H1 (cell line): ENCODE measurements around the gene FAM174B. TPM values are rescaled to one million over a fixed set of nuclear protein-coding genes. Genes with fewer than 3 reads are reported as not detected.

Source experiments
- CTCF ChIA-PET: fragments of 300-600 bp; sonication (Branson Sonifier 250); formaldehyde crosslinking; loops from one replicate; lab custom pipeline; 2021; ENCODE audit not compliant: partially characterized antibody; lab: Charles Lee
- POLR2A ChIA-PET: fragments of 300-600 bp; sonication (Branson Sonifier 250); formaldehyde crosslinking; loops from one replicate; lab custom pipeline; 2021; ENCODE audit warnings: inconsistent platforms; ENCODE audit not compliant: partially characterized antibody; lab: Charles Lee
- DNase-seq, 2 experiments: peaks; one replicate each; pipeline versions ENCODE4 v3.0.0 to v3.0.0-alpha.2; 2010 to 2022; ENCODE audit warnings: low spot score in 2 of 2, low read depth in 1 of 2, mixed read lengths in 1 of 2
- FAIRE-seq: peaks from 2 replicates; lab custom pipeline; 2011; peaks lifted over from hg19 to GRCh38; lab: Jason Lieb, UNC
- H2AFZ ChIP-seq: 2 replicates; pipeline ENCODE4 v1.8.1; 2012; ENCODE audit warnings: low read length, inconsistent platforms
- H2AK5ac ChIP-seq: 2 replicates; pipeline ENCODE4 v1.6.1; 2013; ENCODE audit warnings: low read depth, low read length
- H2BK120ac ChIP-seq: replicated peaks from 2 replicates; pipeline ENCODE3; 2013; ENCODE audit warnings: low read depth, low read length, inconsistent platforms
- H2BK12ac ChIP-seq: 2 replicates; pipeline ENCODE4 v1.6.1; 2013; ENCODE audit warnings: low read depth, low read length
- H2BK15ac ChIP-seq: 2 replicates; pipeline ENCODE4 v1.6.1; 2013; ENCODE audit warnings: low read length
- H2BK20ac ChIP-seq: 2 replicates; pipeline ENCODE4 v1.6.1; 2013; ENCODE audit warnings: low read length
- H2BK5ac ChIP-seq: 2 replicates; pipeline ENCODE4 v1.6.1; 2013; ENCODE audit warnings: low read depth, low read length
- H3K14ac ChIP-seq: 2 replicates; pipeline ENCODE4 v1.6.1; 2013; ENCODE audit warnings: inconsistent platforms; ENCODE audit not compliant: insufficient read length
- H3K18ac ChIP-seq: 2 replicates; pipeline ENCODE4 v1.6.1; 2013; ENCODE audit warnings: low read length; ENCODE audit errors: extremely low read depth
- H3K23ac ChIP-seq: 2 replicates; pipeline ENCODE4 v1.6.1; 2013; ENCODE audit warnings: inconsistent platforms; ENCODE audit not compliant: insufficient read length
- H3K23me2 ChIP-seq: 2 replicates; pipeline ENCODE4 v1.6.1; 2013; ENCODE audit warnings: low read depth, low read length
- H3K27ac ChIP-seq: 2 replicates; pipeline ENCODE4 v1.6.1; 2011; ENCODE audit warnings: low read depth, low read length, inconsistent platforms
- H3K27me3 ChIP-seq, 4 experiments: replicated peaks in 1 of 4; 1 replicate in 1 of 4; 2 replicates in 3 of 4; pipeline versions ENCODE4 v1.6.1 to v1.8.1; 2011 to 2013; ENCODE audit warnings: low read length in 3 of 4, mild to moderate bottlenecking in 3 of 4, inconsistent platforms in 2 of 4, mixed read lengths in 2 of 4, moderate library complexity in 1 of 4; ENCODE audit not compliant: control insufficient read depth in 3 of 4, insufficient read depth in 3 of 4; ENCODE audit errors: extremely low read depth in 1 of 4
- H3K36me3 ChIP-seq, 4 experiments: 2 replicates each; pipeline versions ENCODE4 v1.6.1 to v1.8.1; 2011 to 2013; ENCODE audit warnings: mild to moderate bottlenecking in 4 of 4, low read length in 3 of 4, moderate library complexity in 2 of 4, control low read depth in 1 of 4, inconsistent platforms in 1 of 4; ENCODE audit not compliant: insufficient read depth in 4 of 4, control insufficient read depth in 2 of 4
- H3K4ac ChIP-seq: replicated peaks from 2 replicates; pipeline ENCODE3; 2013; ENCODE audit warnings: low read length, low read depth, mixed read lengths, inconsistent platforms; ENCODE audit not compliant: insufficient read length
- H3K4me1 ChIP-seq, 4 experiments: replicated peaks in 1 of 4; 1 replicate in 1 of 4; 2 replicates in 3 of 4; pipeline versions ENCODE4 v1.6.1 to v1.8.1; 2011 to 2013; ENCODE audit warnings: low read length in 3 of 4, inconsistent platforms in 2 of 4, mixed read lengths in 1 of 4; ENCODE audit not compliant: insufficient read depth in 4 of 4, control insufficient read depth in 3 of 4
- H3K4me2 ChIP-seq, 2 experiments: 2 replicates each; pipeline versions ENCODE4 v1.6.1 to v1.8.1; 2011 to 2013; ENCODE audit warnings: low read depth in 2 of 2, low read length in 2 of 2, control low read depth in 1 of 2, inconsistent platforms in 1 of 2, mild to moderate bottlenecking in 1 of 2; ENCODE audit not compliant: insufficient read depth in 1 of 2
- H3K4me3 ChIP-seq, 4 experiments: fragments of 200-600, 300-600 bp in 1 of 4; sonication (generic), shearing (Covaris generic), sonication (Bioruptor Twin) in 1 of 4; 2 replicates each; pipeline versions ENCODE4 v1.5.1 to v1.8.1; 2011 to 2016; ENCODE audit warnings: low read length in 4 of 4, low read depth in 3 of 4, control low read depth in 2 of 4, inconsistent platforms in 2 of 4, mild to moderate bottlenecking in 2 of 4, mixed read lengths in 1 of 4, moderate library complexity in 1 of 4; ENCODE audit not compliant: insufficient read depth in 2 of 4; ENCODE audit errors: extremely low read depth in 1 of 4
- H3K56ac ChIP-seq: replicated peaks from 2 replicates; pipeline ENCODE3; 2013; ENCODE audit warnings: low read depth, mild to moderate bottlenecking, mixed read lengths, low read length, inconsistent platforms; ENCODE audit not compliant: insufficient read length
- H3K79me1 ChIP-seq: 2 replicates; pipeline ENCODE4 v1.6.1; 2013; ENCODE audit warnings: low read depth, low read length, control low read depth
- H3K79me2 ChIP-seq, 2 experiments: 2 replicates each; pipeline versions ENCODE4 v1.6.1 to v1.8.1; 2012 to 2013; ENCODE audit warnings: low read length in 2 of 2, mild to moderate bottlenecking in 2 of 2, inconsistent platforms in 1 of 2; ENCODE audit not compliant: insufficient read depth in 2 of 2, control insufficient read depth in 1 of 2
- H3K9ac ChIP-seq, 4 experiments: replicated peaks in 1 of 4; 1 replicate in 1 of 4; 2 replicates in 3 of 4; pipeline versions ENCODE4 v1.6.1 to v1.8.1; 2011 to 2013; ENCODE audit warnings: low read depth in 3 of 4, low read length in 3 of 4, control low read depth in 2 of 4, mild to moderate bottlenecking in 2 of 4, moderate library complexity in 2 of 4, inconsistent platforms in 1 of 4; ENCODE audit errors: extremely low read depth in 1 of 4
- H3K9me3 ChIP-seq, 2 experiments: 2 replicates each; pipeline versions ENCODE4 v1.6.1 to v1.8.1; 2012 to 2013; ENCODE audit warnings: mild to moderate bottlenecking in 2 of 2, moderate library complexity in 2 of 2, control low read depth in 1 of 2, inconsistent platforms in 1 of 2, low read depth in 1 of 2, low read length in 1 of 2, mixed read lengths in 1 of 2; ENCODE audit not compliant: insufficient read depth in 2 of 2
- H4K20me1 ChIP-seq, 2 experiments: replicated peaks in 1 of 2; 2 replicates each; pipeline versions ENCODE3 to v1.8.1; 2011 to 2013; ENCODE audit warnings: inconsistent platforms in 2 of 2, low read length in 2 of 2, mild to moderate bottlenecking in 1 of 2; ENCODE audit not compliant: insufficient read depth in 2 of 2, control insufficient read depth in 1 of 2
- H4K5ac ChIP-seq: 2 replicates; pipeline ENCODE4 v1.6.1; 2013; ENCODE audit warnings: low read length, low read depth, mixed read lengths, inconsistent platforms; ENCODE audit not compliant: insufficient read length
- H4K8ac ChIP-seq: 2 replicates; pipeline ENCODE4 v1.8.0; 2013; ENCODE audit warnings: mild to moderate bottlenecking, moderate library complexity, low read length, inconsistent platforms; ENCODE audit not compliant: insufficient read depth; ENCODE audit errors: extremely low read depth
- H4K91ac ChIP-seq: replicated peaks from 2 replicates; pipeline ENCODE3; 2013; ENCODE audit warnings: low read length, mixed read lengths, inconsistent platforms; ENCODE audit not compliant: insufficient read length
- ATF2 ChIP-seq: IDR thresholded peaks from 2 replicates; pipeline ENCODE4 v1.6.1; 2012; ENCODE audit warnings: low read length, inconsistent platforms
- CBX5 ChIP-seq: fragments of 300-800, 300-1000 bp; sonication (generic); IDR thresholded peaks from 2 replicates; pipeline ENCODE4 v1.7.1; 2016; ENCODE audit warnings: antibody characterized with exemption, low read length, low read depth
- GABPA ChIP-seq: IDR thresholded peaks from 2 replicates; pipeline ENCODE4 v1.6.1; 2011; ENCODE audit warnings: mild to moderate bottlenecking, low read length, moderate library complexity, borderline replicate concordance; ENCODE audit not compliant: insufficient read depth
- JUND ChIP-seq: IDR thresholded peaks from 2 replicates; pipeline ENCODE4 v1.6.1; 2011; ENCODE audit warnings: mild to moderate bottlenecking, improper control_type of control experiment, low read length
- NANOG ChIP-seq: IDR thresholded peaks from 2 replicates; pipeline ENCODE4 v1.6.1; 2011; ENCODE audit warnings: low read length, low read depth, mild to moderate bottlenecking, inconsistent platforms; ENCODE audit not compliant: insufficient read depth, poor library complexity, severe bottlenecking
- POU5F1 ChIP-seq: IDR thresholded peaks from 2 replicates; pipeline ENCODE4 v1.6.1; 2011; ENCODE audit warnings: low read depth, mild to moderate bottlenecking, low read length, moderate library complexity
- RNF2 ChIP-seq: fragments of 200-900, 300-1000 bp; sonication (generic); IDR thresholded peaks from 2 replicates; pipeline ENCODE4 v1.7.1; 2016; ENCODE audit warnings: borderline replicate concordance, low read depth, mild to moderate bottlenecking, antibody characterized with exemption, low read length; ENCODE audit not compliant: poor library complexity, severe bottlenecking; ENCODE audit errors: missing control alignments
- RXRA ChIP-seq: IDR thresholded peaks from 2 replicates; pipeline ENCODE4 v1.6.1; 2011; ENCODE audit warnings: low read depth, mild to moderate bottlenecking, low read length, moderate library complexity; ENCODE audit not compliant: insufficient read depth
- SIN3A ChIP-seq, 2 experiments: IDR thresholded peaks in 1 of 2; conservative IDR thresholded peaks in 1 of 2; 2 replicates each; pipeline ENCODE4 v1.6.1; 2011 to 2012; ENCODE audit warnings: low read length in 2 of 2, improper control_type of control experiment in 1 of 2, low read depth in 1 of 2, mild to moderate bottlenecking in 1 of 2
- SP2 ChIP-seq: IDR thresholded peaks from 2 replicates; pipeline ENCODE4 v1.6.1; 2012; ENCODE audit warnings: mild to moderate bottlenecking, low read length, inconsistent platforms
- SUZ12 ChIP-seq: fragments of 200-600 bp; sonication (generic); IDR thresholded peaks from 2 replicates; pipeline ENCODE4 v1.6.1; 2012; ENCODE audit warnings: mild to moderate bottlenecking, inconsistent platforms, low read length, moderate library complexity, mixed read lengths
- WGBS, 2 experiments: shearing (Covaris generic) in 1 of 2; methylation state at CpG; one replicate each; pipeline versions ENCODE4 v1.1.6 to v1.1.7; 2013 to 2015; ENCODE audit warnings: low lambda C conversion rate in 2 of 2, mixed read lengths in 2 of 2, inconsistent platforms in 1 of 2, low coverage in 1 of 2, missing lambda C conversion rate in 1 of 2; ENCODE audit not compliant: insufficient replicate concordance in 2 of 2, insufficient coverage in 1 of 2, insufficient read length in 1 of 2; ENCODE audit errors: extremely low coverage in 1 of 2, missing lambda C conversion rate in 1 of 2; 5-methylcytosine and 5-hydroxymethylcytosine counted together
- polyA plus RNA-seq, 7 experiments: library from polyadenylated mRNA; depleted of rRNA in 3 of 7; stranded (reverse) in 5 of 7; unstranded in 2 of 7; fragments of >200 nt in 5 of 7; fragments of 200-250 nt in 2 of 7; gene quantifications; 1 replicate in 5 of 7; 2 replicates in 1 of 7; 4 replicates in 1 of 7; pipeline versions ENCODE4 v1.2.1 to v1.2.3, GENCODE V29; 2011 to 2013; ENCODE audit warnings: missing spikeins in 2 of 7, mixed read lengths in 2 of 7
- total RNA-seq: library from RNA; stranded (reverse); fragmentation: NEBNext Ultra II Directional; extraction: Animal tissue kit (Norgen Biotek cat#: 25700); gene quantifications from 2 replicates; pipeline ENCODE4 v1.2.1, GENCODE V29; 2021

The FAM174B gene
- total and polyA plus RNA-seq, 2 of the 8 experiments (the other 6 are each of a cell fraction or from before 2014, with no cell fraction given), result 9.3 to 35.2 TPM

GRCh38 chr15:92668620-92669019 is 13.0 kb upstream of the FAM174B start:
- H2AK5ac ChIP-seq, result no peak overlapping the region
- H3K9ac ChIP-seq, result no peak overlapping the region
- no peak overlapping the region for H3K4me3 ChIP-seq
- no peaks in the 10 kb centered on the region for H3K79me2 ChIP-seq
- no peak for FAIRE-seq
- no peak overlapping the region for H2AFZ ChIP-seq
- H3K56ac ChIP-seq, result no peak overlapping the region
- no peaks in the 10 kb centered on the region; the same call in 1 of the 2 replicates for H3K23me2 ChIP-seq
- peak overlapping the region; percentile 27 for H3K4ac ChIP-seq
- no peak overlapping the region for H4K5ac ChIP-seq
- DNase-seq, result no peak
- POLR2A ChIA-PET, result interaction anchor here (0.6 to 1.4 kb wide), 3 partner anchors 10 to 330 kb away, joined by 3 to 5 read pairs (median 3); no protein-coding TSS in a partner anchor
- H2BK12ac ChIP-seq, result no peak overlapping the region; the same call in 1 of the 2 replicates
- H3K27me3 ChIP-seq, result peaks cover 0 to 5% (median 1%) of the 10 kb centered on the region in 4 experiments; a peak in 3 of 7 replicates
- 0 out of 2 replicates have a peak overlapping the region, but pooled peaks have one; percentile 34 for H2BK15ac ChIP-seq
- H3K4me1 ChIP-seq, result peaks cover 6 to 12% (median 8%) of the 10 kb centered on the region in 4 experiments
- no peaks in the 10 kb centered on the region for H4K20me1 ChIP-seq
- 83% methylated on average over 3 of the region's 3 CpGs; no CpG with 5 or more reads in 1 of the 2 experiments for WGBS, 2 experiments
- no peak overlapping the region for H3K27ac ChIP-seq
- H3K4me2 ChIP-seq, result no peak overlapping the region
- no peak overlapping the region for H2BK20ac ChIP-seq
- no peak overlapping the region for H2BK5ac ChIP-seq
- no peak overlapping the region for H2BK120ac ChIP-seq
- H4K8ac ChIP-seq, result no peak overlapping the region
- CTCF ChIA-PET, result interaction anchor here (0.8 to 2.5 kb wide), 5 partner anchors 12 to 147 kb away, joined by 3 to 9 read pairs (median 4); partner anchors contain the start of gene FAM174B
- H3K23ac ChIP-seq, result no peak overlapping the region
- H3K36me3 ChIP-seq, result no peaks in the 10 kb centered on the region
- H3K9me3 ChIP-seq, result no peaks in the 10 kb centered on the region
- no peak overlapping the region for H3K18ac ChIP-seq
- no peak overlapping the region for H4K91ac ChIP-seq
- H3K79me1 ChIP-seq, result no peaks in the 10 kb centered on the region
- no peak overlapping the region for H3K14ac ChIP-seq
- TF ChIP-seq CBX5 (no peak), NANOG (no peak), GABPA (no peak), SUZ12 (no peak), SP2 (no peak), JUND (no peak), RXRA (no peak), RNF2 (no peak), SIN3A (conservative IDR thresholded peaks at IDR 0.05 in 1 of 2, IDR thresholded peaks at IDR 0.05 in 1 of 2; ENCODE audit: low read depth in 1 of 2, low read length in 2 of 2) (no peak), ATF2 (no peak), POU5F1 (no peak)
